HG02973 (cell line): ENCODE measurements around the gene RAB11A.

Experiments used
- ATAC-seq: cut with Tn5 transposase; IDR thresholded peaks from one replicate; pipeline ENCODE4 v1.9.1; 2021; ENCODE audit warnings: moderate library complexity; ENCODE audit not compliant: unreplicated experiment

The RAB11A gene

GRCh38 chr15:65935391-65935790, 66.1 kb downstream of the RAB11A start:
- no peak for ATAC-seq

- ATAC-seq: no peak
Measured at GRCh38 chr15:65936282-65936681, 67.0 kb downstream of the RAB11A start.

- no peak for ATAC-seq
Measured at GRCh38 chr15:65937054-65937453, 67.8 kb downstream of the RAB11A start.

GRCh38 chr15:65937476-65937875, 68.2 kb downstream of the RAB11A start:
- ATAC-seq: no peak

- ATAC-seq: no peak
Measured at GRCh38 chr15:65938604-65939003, 69.3 kb downstream of the RAB11A start.

GRCh38 chr15:65939901-65940617, 70.8 kb downstream of the RAB11A start:
- ATAC-seq: no peak

GRCh38 chr15:65940618-65940909, 71.3 kb downstream of the RAB11A start:
- no peak for ATAC-seq
